ENCODE data around the gene ABCA4.

DNA sequence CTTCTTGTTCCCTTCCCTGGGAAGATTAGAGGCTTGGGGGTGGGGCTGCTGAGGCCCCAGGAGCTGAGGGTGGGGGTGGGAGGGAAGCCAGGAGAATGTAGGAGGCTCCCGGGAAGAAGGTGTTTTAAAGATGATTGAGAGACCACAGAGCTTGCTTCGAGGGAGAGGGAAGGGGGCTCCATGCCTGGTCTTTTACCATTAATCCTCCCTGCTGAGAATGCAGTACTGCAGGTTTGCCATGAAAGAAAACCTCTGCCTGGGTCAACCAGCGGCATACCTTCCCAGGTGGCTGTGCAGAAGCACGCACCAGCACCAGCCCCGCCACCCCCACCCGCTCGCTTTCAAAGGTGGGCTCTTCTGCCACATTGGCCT, 15.4 kb downstream of the ABCA4 start:
- TF ChIP-seq CTCF (IDR thresholded peaks at IDR 0.05) (no peak), POLR2A (IDR thresholded peaks at IDR 0.05) (no peak)
